Endodermal cell (in vitro differentiated cells): ENCODE data around the gene LRPAP1. TPM values are rescaled to one million over a fixed set of nuclear protein-coding genes. Genes with fewer than 3 reads are reported as not detected.

Experiments used
- DNase-seq: peaks from one replicate; pipeline ENCODE4 v3.0.0-alpha.2; 2017
- H3K27ac ChIP-seq: 2 replicates; pipeline ENCODE4 v1.5.1; 2013; ENCODE audit warnings: mild to moderate bottlenecking, low read depth, low read length, moderate library complexity
- H3K27me3 ChIP-seq: 2 replicates; pipeline ENCODE4 v1.6.1; 2013; ENCODE audit warnings: mild to moderate bottlenecking, low read length, moderate library complexity; ENCODE audit not compliant: insufficient read depth, control insufficient read depth, poor library complexity, severe bottlenecking
- H3K36me3 ChIP-seq: 2 replicates; pipeline ENCODE4 v1.7.0; 2013; ENCODE audit warnings: mild to moderate bottlenecking, low read length, moderate library complexity; ENCODE audit not compliant: control insufficient read depth, insufficient read depth
- H3K4me1 ChIP-seq: one replicate; pipeline ENCODE4 v1.7.0; 2013; ENCODE audit warnings: low read length; ENCODE audit not compliant: control insufficient read depth, insufficient read depth
- H3K4me3 ChIP-seq: 2 replicates; pipeline ENCODE4 v1.5.1; 2013; ENCODE audit warnings: mild to moderate bottlenecking, low read length, moderate library complexity
- H3K9ac ChIP-seq: 2 replicates; pipeline ENCODE4 v1.6.1; 2013; ENCODE audit warnings: mild to moderate bottlenecking, low read length, moderate library complexity; ENCODE audit not compliant: poor library complexity, severe bottlenecking; ENCODE audit errors: extremely low read depth
- H3K9me3 ChIP-seq: 2 replicates; pipeline ENCODE4 v1.6.1; 2013; ENCODE audit warnings: mild to moderate bottlenecking, low read length, moderate library complexity; ENCODE audit not compliant: control insufficient read depth
- H3K27ac Mint-ChIP-seq: 2 replicates; pipeline ENCODE4 v1.8.0; 2020; ENCODE audit warnings: mixed read lengths
- H3K27me3 Mint-ChIP-seq: 2 replicates; pipeline ENCODE4 v1.8.0; 2021; ENCODE audit warnings: mild to moderate bottlenecking, mixed read lengths; ENCODE audit not compliant: insufficient read depth
- H3K36me3 Mint-ChIP-seq: 2 replicates; pipeline ENCODE4 v1.8.0; 2020; ENCODE audit warnings: low read depth, mixed read lengths
- H3K4me1 Mint-ChIP-seq: 2 replicates; pipeline ENCODE4 v1.8.0; 2020; ENCODE audit warnings: mixed read lengths
- H3K4me3 Mint-ChIP-seq: 2 replicates; pipeline ENCODE4 v1.8.0; 2020; ENCODE audit warnings: mild to moderate bottlenecking, moderate library complexity, mixed read lengths
- H3K9me3 Mint-ChIP-seq: 2 replicates; pipeline ENCODE4 v1.8.0; 2020; ENCODE audit warnings: mild to moderate bottlenecking, mixed read lengths
- CTCF ChIP-seq: fragments of 200-600 bp; sonication (generic); conservative IDR thresholded peaks from 2 replicates; pipeline ENCODE4 v1.5.0; 2021; ENCODE audit warnings: antibody characterized with exemption, mild to moderate bottlenecking
- WGBS, 2 experiments: methylation state at CpG; one replicate each; pipeline versions ENCODE4 v1.1.5 to v1.1.7; 2013; ENCODE audit warnings: missing lambda C conversion rate in 2 of 2, mixed read lengths in 1 of 2; ENCODE audit not compliant: insufficient coverage in 1 of 2, insufficient read length in 1 of 2; 5-methylcytosine and 5-hydroxymethylcytosine counted together
- total RNA-seq, 2 donors: library from RNA; stranded (reverse); fragmentation: NEBNext Ultra II Directional in 1 of 2; extraction: Animal tissue kit (Norgen Biotek cat#: 25700) in 1 of 2; gene quantifications; 2 replicates in 1 of 2; 3 replicates in 1 of 2; pipeline ENCODE4 v1.2.1, GENCODE V29; 2021

The LRPAP1 gene
- total RNA-seq, 2 donors from 2014 or later = 111 to 129 TPM

DNA sequence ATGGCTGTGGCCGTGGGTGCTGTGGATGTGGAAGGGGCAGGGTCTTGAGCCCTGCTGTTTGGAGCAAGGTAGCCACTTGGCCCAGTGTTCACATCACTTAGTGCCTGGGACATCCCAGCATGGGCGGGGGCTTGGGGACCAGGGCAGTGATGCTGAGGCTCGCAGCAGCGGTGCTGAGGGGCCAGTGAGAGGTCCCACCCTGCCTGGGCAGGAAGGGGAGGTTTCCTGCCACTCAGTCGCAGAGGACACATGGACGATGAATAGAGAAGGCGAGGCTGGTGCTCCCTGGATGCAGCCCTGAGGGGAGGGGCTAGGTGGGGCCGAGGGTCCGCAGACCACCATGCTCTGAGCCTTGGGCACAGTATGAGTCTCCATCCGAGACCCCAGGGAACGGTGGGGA is 43.4 kb downstream of the LRPAP1 start:
- Mint-ChIP-seq H3K9me3 (no peaks in the 10 kb centered on the region), H3K4me3 (no peak overlapping the region), H3K36me3 (peaks cover 1% of the 10 kb centered on the region), H3K4me1 (peaks cover 2% of the 10 kb centered on the region), H3K27me3 (peaks cover 68% of the 10 kb centered on the region), H3K27ac (no peak overlapping the region)
- Histone ChIP-seq H3K27me3 (peaks cover 41% of the 10 kb centered on the region), H3K9me3 (no peaks in the 10 kb centered on the region), H3K4me3 (no peak overlapping the region), H3K9ac (no peak overlapping the region), H3K4me1 (peaks cover 1% of the 10 kb centered on the region), H3K27ac (no peak overlapping the region), H3K36me3 (no peaks in the 10 kb centered on the region)
- DNase-seq = no peak
- no peak for TF ChIP-seq CTCF
- WGBS, 2 experiments = 78 to 87% methylated on average over 7 to 11 of the region's 11 CpGs

DNA sequence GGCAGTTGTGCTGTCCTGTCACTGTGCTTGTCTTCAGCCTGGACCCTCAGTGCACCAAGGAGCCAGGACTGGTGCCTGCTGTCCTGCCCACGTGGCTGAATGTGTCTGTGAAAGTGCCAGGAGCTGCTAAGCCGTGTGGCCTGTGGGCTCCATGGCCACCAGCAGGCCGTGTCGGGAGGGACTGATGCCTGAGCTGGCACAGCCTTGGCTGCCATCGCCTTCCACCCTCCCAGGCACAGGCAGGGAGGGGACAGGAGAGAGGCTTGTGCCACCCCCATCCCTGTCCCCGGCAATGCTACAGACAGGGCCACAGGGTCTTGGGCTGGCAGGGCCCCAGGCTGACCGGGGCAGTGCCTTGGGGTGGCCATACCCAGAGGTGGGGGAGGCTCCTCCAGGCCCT is 44.4 kb downstream of the LRPAP1 start:
- Histone ChIP-seq H3K9ac (no peak overlapping the region), H3K4me3 (no peak overlapping the region), H3K9me3 (no peaks in the 10 kb centered on the region), H3K27ac (no peak overlapping the region), H3K36me3 (no peaks in the 10 kb centered on the region), H3K4me1 (no peaks in the 10 kb centered on the region), H3K27me3 (peaks cover 40% of the 10 kb centered on the region)
- peaks cover 70% of the 10 kb centered on the region for H3K27me3 Mint-ChIP-seq
- TF ChIP-seq CTCF = no peak
- H3K27ac Mint-ChIP-seq = no peak overlapping the region
- H3K4me1 Mint-ChIP-seq = peaks cover 2% of the 10 kb centered on the region
- no peaks in the 10 kb centered on the region for H3K9me3 Mint-ChIP-seq
- 86 to 91% methylated on average over 4 to 7 of the region's 7 CpGs for WGBS, 2 experiments
- H3K4me3 Mint-ChIP-seq = no peak overlapping the region
- H3K36me3 Mint-ChIP-seq = peaks cover 1% of the 10 kb centered on the region
- DNase-seq = no peak

GRCh38 chr4:3486541-3487540 is 45.4 kb downstream of the LRPAP1 start:
- no peak overlapping the region for H3K9ac ChIP-seq
- H3K27ac Mint-ChIP-seq = no peak overlapping the region
- H3K4me3 Mint-ChIP-seq = no peak overlapping the region
- H3K9me3 ChIP-seq = no peaks in the 10 kb centered on the region
- no peaks in the 10 kb centered on the region for H3K4me1 ChIP-seq
- H3K27ac ChIP-seq = no peak overlapping the region
- WGBS, 2 experiments = 73 to 78% methylated on average over 14 to 25 of the region's 25 CpGs
- DNase-seq = no peak
- H3K4me1 Mint-ChIP-seq = peaks cover 9% of the 10 kb centered on the region
- no peaks in the 10 kb centered on the region for H3K9me3 Mint-ChIP-seq
- TF ChIP-seq CTCF = no peak
- H3K36me3 ChIP-seq = no peaks in the 10 kb centered on the region
- H3K27me3 Mint-ChIP-seq = peaks cover 72% of the 10 kb centered on the region
- H3K36me3 Mint-ChIP-seq = peaks cover 1% of the 10 kb centered on the region
- peaks cover 30% of the 10 kb centered on the region for H3K27me3 ChIP-seq
- no peak overlapping the region for H3K4me3 ChIP-seq
